Hematopoietic multipotent progenitor cell treated with erythropoietin and hydrocortisone succinate and interleukin-3 and kit ligand, for 15 days (in vitro differentiated cells): ENCODE data around the gene VOPP1.
"Not testable (repeated sequence)": the region's sequence is repeated elsewhere in the genome, so short reads cannot be mapped to it uniquely, and the experiment has no call there.

ENCODE experiments used
- DNase-seq: peaks from one replicate; pipeline ENCODE4 v3.0.0-alpha.2; 2015; ENCODE audit warnings: low spot score

Gene VOPP1

DNA sequence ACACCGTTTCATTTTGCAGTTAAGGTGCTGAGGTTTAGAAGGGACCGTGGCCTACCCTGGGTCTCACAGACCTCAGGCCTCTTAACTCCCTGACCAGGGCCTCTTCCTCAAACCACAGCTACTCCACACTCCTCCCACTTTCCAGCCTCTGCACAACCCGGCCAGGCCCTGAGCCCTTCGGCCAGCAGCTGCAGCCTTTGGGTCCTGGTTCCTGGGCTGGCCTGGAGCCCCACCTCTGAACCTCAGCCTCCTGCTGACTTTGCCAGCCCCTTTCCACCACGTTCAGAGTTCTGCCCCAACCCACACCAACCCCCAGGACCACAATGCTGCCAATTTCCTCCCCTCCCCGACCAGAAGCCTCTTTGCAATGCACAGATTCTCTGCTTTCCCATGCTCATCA, 84.1 kb downstream of the VOPP1 start:
- DNase-seq, result no peak

DNA sequence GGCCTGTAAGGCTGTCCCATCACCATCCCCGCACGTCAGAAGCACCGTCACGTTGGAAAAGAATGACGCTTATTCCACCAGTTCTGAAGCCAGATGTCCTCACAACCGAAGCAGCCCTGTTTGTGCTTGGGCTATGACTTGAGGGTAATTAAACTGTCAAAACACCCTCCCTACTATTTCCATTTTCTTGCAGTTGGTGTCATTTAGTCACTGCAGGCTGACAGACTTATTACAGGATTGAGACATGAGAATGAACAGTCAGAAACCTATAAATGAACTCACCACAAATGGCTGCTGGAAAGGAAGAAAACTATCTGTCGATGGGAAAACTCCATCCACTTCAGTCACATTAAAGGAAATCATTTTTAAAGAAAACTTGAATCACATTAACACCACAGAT, 85.3 kb downstream of the VOPP1 start:
- no peak for DNase-seq

- DNase-seq, result no peak
Observed at GRCh38 chr7:55486192-55486590, 86.1 kb downstream of the VOPP1 start.

GRCh38 chr7:55485501-55486191, 86.7 kb downstream of the VOPP1 start:
- no peak for DNase-seq

GRCh38 chr7:55484834-55485233, 87.5 kb downstream of the VOPP1 start:
- no peak for DNase-seq

- DNase-seq, result no peak
Observed at GRCh38 chr7:55484241-55484640, 88.1 kb downstream of the VOPP1 start.

GRCh38 chr7:55483046-55483445, 89.3 kb downstream of the VOPP1 start:
- DNase-seq, result no peak

- DNase-seq, result no peak
Observed at GRCh38 chr7:55481155-55481554, 91.1 kb downstream of the VOPP1 start.

GRCh38 chr7:55478700-55479099, 93.6 kb downstream of the VOPP1 start:
- no peak for DNase-seq

- DNase-seq, result no peak
Observed at GRCh38 chr7:55477781-55478374, 94.4 kb downstream of the VOPP1 start.

GRCh38 chr7:55476852-55477780, 95.2 kb downstream of the VOPP1 start:
- DNase-seq, result no peak

DNA sequence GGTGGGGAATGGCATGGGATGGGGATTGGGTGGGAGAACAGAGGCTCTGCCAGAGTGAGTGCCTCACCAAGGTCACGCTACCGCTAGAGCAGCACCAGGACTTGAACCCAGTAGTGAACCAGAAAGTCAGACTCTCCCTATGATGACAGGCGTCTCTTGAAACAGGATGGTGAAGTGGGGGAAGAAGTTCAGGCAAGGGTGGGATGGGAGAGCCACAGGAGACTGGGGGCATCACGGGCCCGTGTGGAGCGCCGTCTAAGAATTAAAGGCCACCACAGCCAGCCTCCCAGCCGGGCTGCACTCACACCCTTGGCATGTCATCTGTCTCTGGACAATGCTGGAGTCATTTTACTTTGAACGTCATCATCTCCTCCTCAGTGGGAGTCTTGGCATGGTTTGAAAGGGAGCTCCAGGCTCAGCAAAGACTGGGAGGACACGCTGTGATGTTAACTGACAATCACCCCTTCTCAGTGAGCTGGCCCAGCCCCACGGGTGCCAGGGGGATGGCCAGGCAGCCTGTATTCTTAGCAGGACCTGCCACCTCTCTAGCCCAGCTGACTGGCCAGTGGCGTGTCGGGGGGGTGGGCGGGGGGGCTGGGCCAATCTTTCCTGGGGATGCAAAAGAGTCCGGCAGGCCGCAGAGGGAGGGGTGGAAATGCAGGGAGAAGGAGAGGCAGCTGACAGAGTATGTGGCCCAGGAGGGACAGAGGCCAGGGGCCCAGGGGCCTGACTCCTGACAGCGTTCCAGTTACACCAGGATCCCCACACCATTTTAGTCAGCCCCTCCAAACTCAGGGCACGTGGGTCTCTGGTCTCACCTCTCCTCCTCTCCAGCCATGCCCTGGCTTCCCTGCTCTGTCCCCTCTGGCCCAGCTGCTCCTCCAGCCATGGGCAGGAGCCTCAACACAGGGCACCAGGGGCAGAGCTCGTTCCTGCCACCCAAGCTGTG, 96.2 kb downstream of the VOPP1 start:
- DNase-seq, result no peak

DNA sequence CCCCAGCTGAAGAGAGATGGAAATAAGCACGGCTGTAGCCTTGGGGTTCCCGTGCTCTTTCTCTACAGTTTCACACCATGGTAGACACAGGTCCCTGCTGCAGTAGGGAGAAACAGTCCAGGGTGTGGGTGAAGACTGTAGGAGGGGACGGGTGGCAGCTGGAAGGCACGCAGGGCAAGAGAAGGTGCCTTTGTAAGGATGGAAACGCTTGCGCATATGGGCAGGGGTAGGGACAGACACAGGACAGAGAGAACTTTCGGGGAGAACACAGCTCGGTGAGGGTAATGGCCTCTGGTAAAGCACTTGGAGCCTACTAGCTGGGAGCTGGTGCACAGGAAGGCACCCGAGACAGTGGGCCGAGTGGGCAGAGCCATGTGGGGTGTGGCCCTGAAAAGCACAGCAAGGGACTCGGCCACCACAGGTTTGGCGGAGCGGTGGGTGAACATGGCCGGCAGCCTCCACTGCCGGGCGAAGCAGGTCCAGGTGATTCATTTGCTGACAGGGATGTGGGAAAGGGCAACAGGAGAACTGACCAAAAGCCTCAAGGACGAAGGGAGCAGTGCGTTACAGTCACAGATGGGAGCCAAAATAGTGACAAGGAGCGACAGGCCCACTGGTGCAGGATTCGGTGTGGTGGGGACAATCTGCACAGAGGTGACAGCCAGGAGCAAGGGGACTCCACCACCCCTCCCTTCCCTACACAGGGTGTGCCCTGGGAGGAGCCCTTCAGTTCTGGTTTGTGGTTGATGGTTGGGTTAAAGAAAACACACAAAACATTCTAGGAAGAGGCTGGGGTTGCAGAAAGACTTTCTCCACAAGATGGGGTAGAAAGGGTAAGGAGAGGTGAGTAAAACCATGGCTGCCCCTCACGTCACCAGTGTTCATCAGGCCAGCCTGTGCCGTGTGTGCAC, 97.1 kb downstream of the VOPP1 start:
- DNase-seq, result no peak

- no peak for DNase-seq
Observed at GRCh38 chr7:55473932-55474331, 98.4 kb downstream of the VOPP1 start.

GRCh38 chr7:55472928-55473725, 99.2 kb downstream of the VOPP1 start:
- DNase-seq, result no peak

DNA sequence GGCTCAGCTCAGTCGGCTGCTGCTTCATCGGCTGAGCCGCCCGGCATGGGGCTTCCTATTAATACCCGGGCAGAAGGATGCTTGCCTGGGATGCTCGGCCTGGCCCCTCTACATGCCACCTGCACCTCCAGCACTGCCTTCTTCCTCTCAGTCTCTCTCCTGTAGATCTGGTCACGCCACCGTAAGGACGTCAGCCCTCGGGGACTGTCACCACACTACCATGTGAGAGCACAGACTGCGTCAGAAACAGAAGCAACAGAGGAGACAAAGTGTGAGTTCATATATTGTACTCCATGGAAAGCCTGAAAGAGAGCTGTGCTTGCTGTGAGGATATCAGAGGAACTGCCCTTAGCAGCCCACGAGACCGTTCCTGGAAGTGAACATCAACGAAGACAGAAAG, 99.9 kb downstream of the VOPP1 start:
- DNase-seq, result not testable (repeated sequence)

DNA sequence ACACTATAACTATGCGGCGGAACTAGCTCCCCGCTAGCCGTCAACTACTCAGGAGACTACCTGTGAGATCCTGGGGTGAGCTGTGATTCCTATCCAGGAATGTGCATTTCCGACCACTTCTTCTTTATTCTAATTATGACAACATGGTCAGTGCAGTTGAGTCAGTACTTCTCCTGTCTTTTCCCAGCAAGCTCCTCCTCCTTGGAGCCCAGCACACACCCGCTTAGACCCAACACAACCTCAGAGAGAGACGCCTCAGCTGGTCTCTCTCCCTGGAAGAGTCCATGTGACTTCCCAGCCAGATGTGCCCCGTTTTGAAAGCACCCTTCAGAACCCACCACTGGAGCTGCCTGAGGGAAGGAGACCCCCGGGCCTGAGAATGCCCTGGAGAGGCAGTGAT, 100.7 kb downstream of the VOPP1 start:
- not testable (repeated sequence) for DNase-seq

GRCh38 chr7:55470261-55470660, 102.0 kb downstream of the VOPP1 start:
- no peak for DNase-seq

DNA sequence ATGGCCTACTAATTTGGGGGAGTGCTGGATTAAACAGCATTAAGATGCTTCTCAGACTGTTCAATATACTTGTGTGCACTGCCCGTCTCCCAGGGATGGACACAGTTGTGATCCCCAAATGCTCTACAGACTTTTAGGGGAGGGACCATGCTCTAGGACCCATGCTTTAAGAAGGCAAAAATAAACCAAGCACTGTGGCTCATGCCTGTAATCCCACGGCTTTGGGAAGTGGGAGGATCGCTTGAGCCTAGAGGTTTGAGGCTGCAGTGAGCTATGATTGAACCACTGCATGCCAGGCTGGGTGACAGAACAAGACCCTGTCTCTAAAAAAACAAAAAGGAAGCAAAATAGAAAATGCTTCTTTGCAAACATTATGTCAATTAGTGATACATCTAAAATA, 102.6 kb downstream of the VOPP1 start:
- DNase-seq, result no peak

GRCh38 chr7:55469271-55469681, 103.0 kb downstream of the VOPP1 start:
- no peak for DNase-seq
